Thoracic aorta (tissue), 2 donors: Measurements from ENCODE around the gene ADAMTS16. TPM values are rescaled to one million over a fixed set of nuclear protein-coding genes. Genes with fewer than 3 reads are reported as not detected.

Experiments
- ATAC-seq: fragments of 150-250 bp; one replicate; pipeline ENCODE4 v1.8.0; 2017; ENCODE audit warnings: low read depth; ENCODE audit not compliant: insufficient number of reproducible peaks, low FRiP score
- DNase-seq: peaks from one replicate; pipeline ENCODE4 v3.0.0-alpha.2; 2020; ENCODE audit warnings: low spot score
- H3K27ac ChIP-seq, 2 donors: fragments of 200-600 bp; sonication (generic); 1 replicate in 1 of 2; 2 replicates in 1 of 2; pipeline ENCODE4 v1.5.1; 2016; ENCODE audit warnings: mild to moderate bottlenecking in 2 of 2, moderate library complexity in 2 of 2
- H3K27me3 ChIP-seq: fragments of 200-600 bp; sonication (generic); replicated peaks from 2 replicates; pipeline ENCODE4 v1.6.0; 2016; ENCODE audit warnings: mild to moderate bottlenecking; ENCODE audit not compliant: insufficient read depth
- H3K36me3 ChIP-seq: fragments of 200-600 bp; sonication (generic); one replicate; pipeline ENCODE4 v1.5.1; 2016
- H3K4me1 ChIP-seq, 2 donors: fragments of 200-600 bp; sonication (generic); 1 replicate in 1 of 2; 2 replicates in 1 of 2; pipeline versions ENCODE4 v1.5.1 to v1.6.0; 2016; ENCODE audit warnings: low read depth in 2 of 2, mild to moderate bottlenecking in 1 of 2; ENCODE audit not compliant: control insufficient read depth in 1 of 2
- H3K4me3 ChIP-seq: fragments of 200-600 bp; sonication (generic); 2 replicates; pipeline ENCODE4 v1.5.1; 2016; ENCODE audit warnings: mild to moderate bottlenecking
- H3K9me3 ChIP-seq: fragments of 200-600 bp; sonication (generic); 2 replicates; pipeline ENCODE4 v1.5.1; 2016
- CTCF ChIP-seq: fragments of 200-600 bp; sonication (generic); IDR thresholded peaks from one replicate; pipeline ENCODE4 v1.5.1; 2019; ENCODE audit warnings: antibody characterized with exemption
- total RNA-seq, 2 donors: library from RNA; depleted of rRNA; stranded (reverse); fragments of >200 nt; gene quantifications; one replicate each; pipeline versions ENCODE4 v1.1.0 to v1.2.3, GENCODE V29; 2016

ADAMTS16 gene
- total RNA-seq, 2 donors from 2014 or later, result not detected

- Histone ChIP-seq H3K4me1 (no peaks in the 10 kb centered on the region), H3K4me3 (no peak overlapping the region), H3K27ac (no peak overlapping the region), H3K9me3 (peaks cover 8% of the 10 kb centered on the region), H3K27me3 (no peaks in the 10 kb centered on the region), H3K36me3 (no peaks in the 10 kb centered on the region)
- no peak for TF ChIP-seq CTCF
- ATAC-seq, result no peak
- DNase-seq, result no peak
Measured at GRCh38 chr5:5252106-5252505, 112.0 kb downstream of the ADAMTS16 start.

- no peaks in the 10 kb centered on the region for H3K36me3 ChIP-seq
- no peak for DNase-seq
- H3K27me3 ChIP-seq, result no peaks in the 10 kb centered on the region
- no peak overlapping the region for H3K27ac ChIP-seq
- ATAC-seq, result no peak
- H3K4me3 ChIP-seq, result no peak overlapping the region
- no peak for TF ChIP-seq CTCF
- H3K9me3 ChIP-seq, result peaks cover 8% of the 10 kb centered on the region
- no peaks in the 10 kb centered on the region for H3K4me1 ChIP-seq
Measured at GRCh38 chr5:5257353-5257752, 117.2 kb downstream of the ADAMTS16 start.

- H3K27ac ChIP-seq, result no peak overlapping the region
- ATAC-seq (no peak), DNase-seq (no peak)
- H3K4me3 ChIP-seq, result no peak overlapping the region
- peaks cover 8% of the 10 kb centered on the region for H3K9me3 ChIP-seq
- no peak for TF ChIP-seq CTCF
- H3K27me3 ChIP-seq, result no peaks in the 10 kb centered on the region
- no peaks in the 10 kb centered on the region for H3K4me1 ChIP-seq
- no peaks in the 10 kb centered on the region for H3K36me3 ChIP-seq
Measured at GRCh38 chr5:5258564-5258963, 118.4 kb downstream of the ADAMTS16 start.

GRCh38 chr5:5264727-5265126 is 124.6 kb downstream of the ADAMTS16 start:
- DNase-seq (no peak), ATAC-seq (no peak)
- no peaks in the 10 kb centered on the region for H3K27me3 ChIP-seq

GRCh38 chr5:5266297-5266696 is 126.2 kb downstream of the ADAMTS16 start:
- TF ChIP-seq CTCF, result no peak
- Histone ChIP-seq H3K27ac (no peak overlapping the region), H3K27me3 (no peaks in the 10 kb centered on the region), H3K4me3 (no peak overlapping the region), H3K4me1 (peaks cover 0 to 5% of the 10 kb centered on the region in 2 donors), H3K9me3 (no peaks in the 10 kb centered on the region), H3K36me3 (no peaks in the 10 kb centered on the region)
- DNase-seq (no peak), ATAC-seq (no peak)

More at GRCh38 chr5:5264727-5265126, 124.6 kb downstream of the ADAMTS16 start:
- no peak overlapping the region for H3K27ac ChIP-seq
- no peaks in the 10 kb centered on the region for H3K9me3 ChIP-seq
- H3K36me3 ChIP-seq, result no peaks in the 10 kb centered on the region
- TF ChIP-seq CTCF, result no peak
- H3K4me1 ChIP-seq, result no peaks in the 10 kb centered on the region
- H3K4me3 ChIP-seq, result no peak overlapping the region
